ENCODE measurements around the gene H2AZ1. TPM values are rescaled to one million over a fixed set of nuclear protein-coding genes. Genes with fewer than 3 reads are reported as not detected.

The H2AZ1 gene
- total and polyA plus RNA-seq, 9 donors, result 99.7 to 257 (median 144) TPM

- H3K36me3 ChIP-seq, result no peaks in the 10 kb centered on the region
- intact Hi-C loops (cut with DNase I), result no loop called here
- no peak overlapping the region for H3K27ac ChIP-seq
- DNase-seq, result no peak
- no peaks in the 10 kb centered on the region for H3K4me1 ChIP-seq (ENCODE audit: insufficient read depth)
- 79 to 90% (median 81%) methylated on average over 4 of the region's 4 CpGs for WGBS, 3 donors
- H3K9me3 ChIP-seq, result no peaks in the 10 kb centered on the region
- TF ChIP-seq CTCF (IDR thresholded peaks at IDR 0.05) (no peak), EP300 (IDR thresholded peaks at IDR 0.05) (no peak), POLR2A (IDR thresholded peaks at IDR 0.05) (no peak)
- H3K27me3 ChIP-seq, result no peaks in the 10 kb centered on the region
- no peak overlapping the region for H3K4me3 ChIP-seq
These were observed 36.7 kb upstream of the H2AZ1 start for GRCh38 chr4:99986792-99987191.

GRCh38 chr4:99983289-99983943 is 33.3 kb upstream of the H2AZ1 start:
- Histone ChIP-seq H3K4me3 (no peak overlapping the region), H3K4me1 (ENCODE audit: insufficient read depth) (no peaks in the 10 kb centered on the region), H3K36me3 (no peaks in the 10 kb centered on the region), H3K9me3 (no peaks in the 10 kb centered on the region), H3K27me3 (no peaks in the 10 kb centered on the region), H3K27ac (no peak overlapping the region)
- no peak for DNase-seq
- intact Hi-C loops (cut with DNase I), result no loop called here
- no peak for TF ChIP-seq POLR2A (IDR thresholded peaks at IDR 0.05)
- TF ChIP-seq CTCF (IDR thresholded peaks at IDR 0.05), result no peak
- TF ChIP-seq EP300 (IDR thresholded peaks at IDR 0.05), result no peak
- WGBS, 3 donors, result 83 to 89% (median 84%) methylated on average over 4 of the region's 4 CpGs

GRCh38 chr4:99979872-99980271 is 29.8 kb upstream of the H2AZ1 start:
- no peaks in the 10 kb centered on the region for H3K27me3 ChIP-seq
- H3K4me1 ChIP-seq (ENCODE audit: insufficient read depth), result no peaks in the 10 kb centered on the region
- no peaks in the 10 kb centered on the region for H3K9me3 ChIP-seq
- no peaks in the 10 kb centered on the region for H3K36me3 ChIP-seq
- TF ChIP-seq EP300 (IDR thresholded peaks at IDR 0.05), result no peak
- TF ChIP-seq POLR2A (IDR thresholded peaks at IDR 0.05), result no peak
- no peak for TF ChIP-seq CTCF (IDR thresholded peaks at IDR 0.05)
- no peak overlapping the region for H3K4me3 ChIP-seq
- no peak for DNase-seq
- intact Hi-C loops (cut with DNase I), result no loop called here
- no peak overlapping the region for H3K27ac ChIP-seq

- Histone ChIP-seq H3K4me3 (no peak overlapping the region), H3K27me3 (no peaks in the 10 kb centered on the region), H3K9me3 (no peaks in the 10 kb centered on the region), H3K4me1 (ENCODE audit: insufficient read depth) (no peaks in the 10 kb centered on the region), H3K36me3 (no peaks in the 10 kb centered on the region), H3K27ac (no peak overlapping the region)
- WGBS, 3 donors, result 93 to 97% (median 95%) methylated on average over 12 of the region's 12 CpGs
- TF ChIP-seq EP300 (IDR thresholded peaks at IDR 0.05) (no peak), POLR2A (IDR thresholded peaks at IDR 0.05) (no peak), CTCF (IDR thresholded peaks at IDR 0.05) (no peak)
- DNase-seq, result no peak
- intact Hi-C loops (cut with DNase I), result no loop called here
These were observed 21.5 kb upstream of the H2AZ1 start for GRCh38 chr4:99971453-99972111.
